Glomerular visceral epithelial cell (primary cell): ENCODE results near the gene SLC9A7.

Experiments used
- DNase-seq: peaks from one replicate; pipeline ENCODE4 v3.0.0-alpha.2; 2016; ENCODE audit errors: extremely low spot score

SLC9A7 gene

DNA sequence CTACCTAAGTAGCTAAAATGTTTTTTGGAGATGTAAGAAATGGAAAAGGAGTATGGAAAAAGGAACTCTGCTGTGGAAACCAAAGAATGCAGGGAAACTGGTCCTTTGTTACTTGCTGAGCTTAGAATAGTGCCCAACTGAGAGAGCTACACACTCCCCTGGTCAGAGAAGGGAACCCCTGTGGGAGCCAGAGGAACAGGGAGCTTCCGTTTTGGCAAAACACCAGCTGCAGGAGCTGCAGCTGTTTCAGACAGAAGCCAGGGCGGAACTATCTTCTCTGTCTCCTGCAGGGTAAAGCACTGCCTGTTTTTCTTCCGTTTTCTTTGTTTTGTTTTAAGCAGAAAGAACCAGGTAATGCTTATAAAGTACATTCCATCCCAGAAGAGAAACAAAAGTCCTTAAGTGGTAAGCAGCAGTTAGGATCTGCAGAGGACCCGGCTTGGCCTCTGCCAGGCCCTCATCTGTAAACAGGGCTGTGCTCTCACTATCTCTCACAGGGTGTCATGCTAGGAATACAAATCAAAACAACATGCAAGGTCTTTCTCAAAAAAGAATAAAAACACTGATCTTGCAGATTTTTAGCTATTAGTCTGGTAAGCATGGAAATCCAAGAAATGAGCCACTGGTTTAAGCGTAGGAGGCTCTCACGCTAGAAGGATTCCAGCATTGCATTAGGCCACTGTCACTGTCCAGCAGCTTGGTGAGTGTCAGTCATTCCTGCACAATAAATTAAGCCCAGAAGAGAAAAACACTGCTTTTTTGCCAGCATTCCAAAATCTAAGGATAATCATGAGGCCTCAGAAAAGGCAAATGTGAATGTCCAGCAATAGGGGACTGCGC is 109.3 kb downstream of the SLC9A7 start:
- no peak for DNase-seq

DNA sequence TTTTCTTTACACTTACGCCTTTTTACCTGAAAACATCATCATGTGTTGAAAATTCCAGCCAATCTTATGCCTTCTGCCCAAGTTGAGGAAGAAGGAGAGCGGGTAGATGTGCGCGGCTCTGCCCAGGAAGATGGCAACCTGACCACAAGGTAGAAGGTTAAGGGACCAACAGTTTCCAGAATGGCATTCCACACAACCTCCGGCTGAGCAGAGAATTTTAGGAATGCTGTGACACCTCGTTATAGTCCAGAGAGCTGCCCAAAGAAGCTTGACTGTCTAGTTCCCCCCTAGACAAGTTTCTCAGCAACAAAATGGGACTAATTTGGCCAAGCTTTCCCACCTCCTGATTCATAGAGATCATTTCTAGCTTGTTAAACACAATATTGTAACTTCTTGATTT is 110.3 kb downstream of the SLC9A7 start:
- peak; percentile 31 for DNase-seq

DNA sequence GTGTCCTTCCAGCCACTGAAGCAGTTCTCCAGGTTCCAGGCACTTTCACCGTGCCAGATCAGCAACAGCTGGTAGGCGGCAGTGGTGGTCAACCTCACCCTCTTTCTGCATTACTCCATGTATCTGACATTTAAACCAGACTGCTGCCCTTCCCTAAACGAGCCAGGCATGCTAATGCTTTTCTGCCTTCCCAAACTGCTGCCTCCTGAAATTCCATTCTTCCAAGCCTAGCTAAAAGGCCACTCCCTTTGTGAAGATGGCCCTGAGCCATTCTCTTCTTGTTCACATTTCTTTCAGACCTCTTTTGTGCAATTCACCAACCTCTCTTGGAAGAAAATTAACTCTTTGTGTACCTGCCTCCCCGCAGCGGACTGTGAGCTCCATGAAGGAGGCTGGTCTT is 111.7 kb downstream of the SLC9A7 start:
- DNase-seq: no peak

GRCh38 chrX:46645614-46646013 is 113.3 kb downstream of the SLC9A7 start:
- no peak for DNase-seq

DNA sequence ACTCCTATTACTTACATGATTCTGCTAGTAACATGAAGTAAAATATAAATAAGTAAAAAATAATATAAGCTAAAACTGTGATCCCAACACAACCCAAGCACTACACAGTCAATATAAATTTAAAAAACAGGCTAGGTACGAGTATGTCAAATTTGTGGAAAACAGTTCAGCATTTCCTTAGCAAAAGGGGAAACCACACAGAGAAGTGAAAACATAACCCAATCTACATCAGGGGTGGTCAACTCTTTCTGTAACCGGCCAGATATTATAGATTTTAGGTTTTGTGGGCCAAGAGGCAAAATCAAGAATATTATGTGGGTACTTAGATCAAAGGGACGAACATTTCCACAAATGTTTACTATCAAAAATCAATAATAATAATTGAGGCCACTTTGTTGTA is 115.3 kb downstream of the SLC9A7 start:
- no peak for DNase-seq

DNA sequence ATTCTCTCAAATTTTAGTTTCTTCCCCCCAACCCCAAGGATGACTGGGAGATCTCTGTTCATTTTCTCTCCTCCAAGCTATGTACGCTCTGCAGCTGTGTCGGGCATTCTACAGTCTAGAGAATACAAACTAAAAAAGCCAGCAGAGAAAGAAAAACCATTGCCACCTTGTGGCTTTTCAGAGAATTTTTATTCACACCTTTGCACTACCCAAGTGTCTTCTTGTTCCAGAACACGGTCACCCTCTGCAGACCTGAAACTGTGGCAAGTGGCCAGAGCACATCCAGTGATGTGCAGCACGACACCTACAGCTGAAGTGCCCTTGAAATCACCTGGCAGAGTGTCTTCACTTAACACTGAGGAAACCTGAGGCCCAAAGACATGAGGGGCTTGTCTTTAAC is 116.8 kb downstream of the SLC9A7 start:
- DNase-seq: peak; percentile 6

- DNase-seq: peak; percentile 41
Observed at GRCh38 chrX:46637938-46638337, 121.0 kb downstream of the SLC9A7 start.

DNA sequence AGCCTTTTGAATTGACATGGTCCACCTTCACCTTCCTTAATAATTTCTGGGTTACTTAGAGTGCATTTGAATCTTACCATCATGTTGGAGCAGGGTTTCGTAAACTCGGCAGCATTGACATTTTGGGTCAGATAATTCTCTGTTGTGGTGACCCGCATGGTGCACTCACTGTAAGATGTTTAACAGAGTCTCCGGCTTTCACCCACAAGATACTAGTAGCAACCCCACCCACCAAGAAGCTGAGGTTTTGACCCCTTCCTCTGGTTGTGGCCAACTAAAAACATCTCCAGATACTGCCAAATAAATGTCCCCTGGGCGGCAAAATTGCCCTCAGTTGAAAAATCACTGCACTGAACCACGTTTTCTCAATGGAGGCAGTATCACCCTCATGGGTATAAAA is 122.7 kb downstream of the SLC9A7 start:
- no peak for DNase-seq

DNA sequence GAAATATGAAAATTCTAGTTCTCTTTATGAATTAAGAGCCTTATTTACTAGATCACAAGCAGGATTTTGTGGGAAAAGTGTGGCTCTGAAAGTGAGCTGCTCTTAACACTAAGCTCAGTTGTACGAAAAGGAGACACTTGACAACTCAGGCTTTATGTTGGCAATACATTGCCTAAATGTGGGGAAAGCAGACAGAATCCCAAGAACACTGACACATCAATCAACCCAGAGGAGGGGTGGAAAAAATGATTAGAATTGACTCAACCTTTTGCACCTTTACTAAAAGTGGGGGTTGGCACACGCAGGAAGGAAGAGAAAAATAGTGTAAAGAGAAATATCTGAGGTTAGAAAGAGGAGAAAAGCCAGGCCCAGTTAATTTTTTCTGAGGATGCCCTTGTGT is 123.7 kb downstream of the SLC9A7 start:
- DNase-seq: no peak

GRCh38 chrX:46634577-46634976 is 124.3 kb downstream of the SLC9A7 start:
- no peak for DNase-seq

DNA sequence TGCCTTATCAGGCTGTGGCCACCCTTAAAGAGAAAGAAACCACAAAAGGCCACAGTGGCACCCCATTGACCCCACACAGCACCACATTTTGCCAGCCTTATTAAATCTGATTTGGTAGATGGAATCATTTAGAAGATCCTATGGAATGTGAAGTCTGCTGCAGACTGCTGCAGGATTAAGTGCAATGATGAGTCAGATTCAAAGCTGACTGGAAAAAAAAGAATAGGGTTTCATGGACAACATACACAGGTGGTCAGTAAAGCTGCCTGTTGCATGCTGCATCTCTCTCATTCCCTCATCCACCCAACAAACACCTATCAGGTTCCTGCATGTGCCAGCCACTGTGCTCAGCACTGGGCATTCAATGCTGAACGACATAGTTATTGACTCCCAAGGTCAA is 128.8 kb downstream of the SLC9A7 start:
- no peak for DNase-seq

DNA sequence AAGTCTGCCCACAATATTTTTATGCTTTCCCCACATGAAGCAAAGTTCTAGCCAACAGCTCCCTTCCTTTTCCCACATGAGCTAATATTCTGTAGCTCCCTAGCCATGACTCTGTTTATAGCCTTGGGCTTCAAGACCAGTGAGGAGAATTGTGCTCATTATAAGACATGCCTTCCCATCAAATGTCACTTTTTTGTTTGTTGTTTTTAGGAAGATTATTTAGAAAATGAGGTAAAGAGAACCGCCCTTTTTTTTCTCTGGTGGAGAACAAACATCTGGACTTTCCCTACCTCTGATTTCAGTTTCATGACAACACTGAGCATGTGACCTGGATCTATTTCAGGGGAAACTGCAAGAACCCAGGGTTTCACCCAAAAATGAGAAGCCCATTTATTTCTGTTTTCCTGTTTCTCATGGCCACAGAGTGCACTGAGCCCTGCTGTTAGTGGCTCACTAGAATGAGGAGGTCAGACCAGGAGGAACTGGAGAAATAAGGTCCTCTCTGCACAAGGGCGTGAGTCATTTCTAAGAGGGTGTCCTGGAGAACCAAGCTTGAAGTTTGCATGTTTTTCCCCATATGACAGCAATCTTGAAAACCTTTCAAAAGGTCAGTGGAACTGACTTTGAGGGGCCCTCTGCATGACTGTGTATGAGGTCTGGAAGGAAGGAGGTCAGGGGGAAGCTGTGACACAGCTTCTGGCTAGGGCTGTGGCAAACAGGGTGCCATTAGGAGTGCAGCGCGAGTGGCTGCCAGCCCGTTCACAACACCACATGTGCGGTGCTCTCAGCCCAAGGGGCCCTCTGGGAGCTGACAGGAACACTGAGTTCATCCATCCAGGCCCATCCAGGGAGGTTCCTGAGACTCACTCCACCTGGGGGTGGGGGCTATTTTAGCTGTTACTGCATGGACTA is 130.2 kb downstream of the SLC9A7 start:
- DNase-seq: no peak

DNA sequence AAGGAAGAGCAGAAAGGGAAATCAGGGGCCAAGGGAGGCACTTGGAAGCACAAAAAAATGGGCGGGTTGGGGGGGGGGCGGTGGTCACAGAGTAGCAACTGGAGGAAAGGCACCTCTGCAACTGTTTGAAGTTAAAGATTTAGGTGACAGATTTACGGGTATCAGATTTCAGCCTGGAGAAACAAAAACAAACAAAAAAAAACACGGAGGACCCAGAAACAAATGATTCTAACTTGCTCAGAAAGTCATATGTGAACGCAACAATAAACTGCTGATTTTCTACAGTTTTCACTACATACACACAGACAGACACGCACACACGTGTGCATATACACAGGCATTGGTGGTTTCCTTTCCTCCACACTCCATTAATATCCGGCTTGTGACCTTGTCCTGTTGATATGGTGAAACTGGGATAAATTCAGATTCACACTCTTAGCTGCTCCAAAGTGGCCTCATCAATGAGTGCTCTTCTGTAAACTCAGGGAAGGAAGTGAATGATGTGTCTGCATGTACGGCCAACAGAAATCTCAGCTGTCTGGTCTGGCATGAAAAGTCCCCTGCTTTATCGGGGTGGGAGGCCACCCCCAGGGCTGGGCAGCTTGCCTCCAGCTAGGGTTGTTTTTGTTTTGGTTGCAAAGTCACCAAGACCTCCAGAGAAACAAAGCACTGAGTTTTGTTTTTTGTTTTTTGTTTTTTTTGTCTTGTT is 131.1 kb downstream of the SLC9A7 start:
- DNase-seq: no peak

GRCh38 chrX:46627062-46627461 is 131.9 kb downstream of the SLC9A7 start:
- DNase-seq: no peak

- DNase-seq: no peak
Observed at GRCh38 chrX:46626566-46626965, 132.4 kb downstream of the SLC9A7 start.

DNA sequence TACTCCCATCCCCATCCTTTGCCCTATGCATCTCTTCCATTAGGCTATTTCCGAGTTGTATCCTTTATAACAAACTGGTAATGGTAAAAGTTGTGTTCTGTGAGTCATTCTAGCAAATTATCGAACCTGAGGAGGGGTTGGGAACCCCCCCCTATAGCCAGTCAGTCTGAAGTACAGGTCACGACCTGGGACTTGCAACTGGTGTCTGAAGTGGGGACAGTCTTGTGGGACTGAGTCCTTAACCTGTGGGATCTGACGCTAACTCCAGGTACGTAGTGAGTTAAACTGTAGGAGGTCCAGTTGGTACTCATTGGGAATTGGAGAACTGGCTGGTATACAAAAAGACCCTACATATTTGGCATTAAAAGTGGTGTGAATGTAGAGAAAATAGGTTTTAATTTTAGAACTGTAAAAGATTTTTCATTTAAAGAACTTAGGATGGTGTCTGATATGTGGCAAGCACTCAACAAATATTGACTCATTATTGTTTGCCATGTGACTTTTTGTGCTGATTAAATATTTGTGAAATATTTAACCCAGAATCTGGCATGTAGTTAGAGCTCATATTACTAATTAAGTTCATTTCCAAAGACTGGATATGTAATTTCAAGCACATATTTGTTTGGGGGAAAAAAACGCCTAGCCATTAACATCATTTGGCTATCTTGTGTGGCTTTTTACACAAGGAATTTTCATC is 134.7 kb downstream of the SLC9A7 start:
- no peak for DNase-seq

DNA sequence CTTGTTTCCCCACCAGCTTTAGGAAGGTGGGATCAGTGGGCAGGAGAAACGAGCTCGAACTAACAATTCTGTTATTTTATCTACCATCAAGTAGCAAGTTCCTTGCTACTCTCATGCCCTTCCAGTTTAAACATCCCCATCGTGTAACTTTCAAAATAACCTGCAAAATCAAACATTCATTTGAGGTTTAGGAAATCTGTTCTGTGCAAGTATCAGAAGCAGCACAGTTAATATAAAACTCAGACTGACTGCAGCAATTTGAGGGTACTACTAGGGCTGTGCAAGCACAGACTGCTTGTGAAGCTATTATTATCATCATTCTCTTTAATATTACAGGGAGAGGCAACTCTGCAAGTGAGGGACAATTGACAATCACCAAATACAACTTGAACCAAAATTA is 137.3 kb downstream of the SLC9A7 start:
- no peak for DNase-seq

DNA sequence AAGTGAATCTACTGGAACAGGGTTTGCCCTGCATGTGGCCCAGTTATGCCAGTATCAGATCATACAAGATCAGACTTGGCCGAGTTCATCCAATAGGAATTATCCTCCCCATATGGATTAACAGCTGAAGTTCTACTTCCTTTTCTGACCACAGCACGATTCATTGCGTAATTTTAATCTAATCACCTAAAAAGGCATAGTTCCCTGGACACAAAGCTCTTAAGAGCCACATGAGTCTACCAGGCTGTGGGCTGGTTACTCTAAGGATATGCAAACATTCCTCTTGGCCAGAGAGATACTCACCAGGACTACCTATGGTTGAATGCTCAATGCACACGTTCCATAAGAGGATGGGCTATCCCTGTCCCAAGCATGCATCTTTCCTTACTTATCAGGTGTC is 138.4 kb downstream of the SLC9A7 start:
- DNase-seq: no peak

DNA sequence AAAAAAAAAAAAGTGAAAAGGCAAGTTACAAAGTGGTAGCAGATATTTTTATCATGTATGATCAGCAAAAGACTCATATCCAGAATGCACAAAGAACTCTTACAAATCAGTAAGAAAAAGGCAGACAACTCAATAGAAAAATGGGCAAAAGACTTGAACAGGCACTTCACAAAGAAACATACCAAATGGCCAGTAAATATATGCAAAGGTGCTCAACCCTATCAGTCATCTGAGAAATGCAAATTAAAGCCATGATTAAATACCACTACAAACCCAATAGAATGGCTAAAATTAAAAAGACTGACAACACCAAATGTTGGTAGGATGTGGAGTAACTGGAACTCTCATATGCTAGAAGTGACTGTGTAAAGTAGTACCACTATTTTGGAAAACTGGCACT is 140.0 kb downstream of the SLC9A7 start:
- no peak for DNase-seq

DNA sequence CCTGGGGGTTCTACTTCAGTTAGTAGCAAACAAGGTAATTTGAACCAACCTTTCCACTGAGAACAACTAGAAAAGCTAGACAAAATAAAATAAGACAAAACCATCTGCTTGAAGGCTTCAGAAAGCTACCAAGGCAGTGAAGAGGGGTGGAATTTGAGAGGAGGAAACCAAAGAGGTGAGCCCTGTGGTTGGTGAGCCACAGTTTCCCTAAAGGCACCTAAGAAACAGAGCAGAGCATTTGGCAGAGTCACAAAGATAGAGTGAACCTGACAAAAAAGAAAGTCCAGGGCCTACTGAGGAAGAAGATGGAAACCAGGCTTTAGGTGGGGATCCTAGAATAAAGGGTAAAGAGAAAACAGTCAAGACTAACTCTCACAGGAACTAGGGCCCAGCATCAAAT is 141.0 kb downstream of the SLC9A7 start:
- DNase-seq: no peak

DNA sequence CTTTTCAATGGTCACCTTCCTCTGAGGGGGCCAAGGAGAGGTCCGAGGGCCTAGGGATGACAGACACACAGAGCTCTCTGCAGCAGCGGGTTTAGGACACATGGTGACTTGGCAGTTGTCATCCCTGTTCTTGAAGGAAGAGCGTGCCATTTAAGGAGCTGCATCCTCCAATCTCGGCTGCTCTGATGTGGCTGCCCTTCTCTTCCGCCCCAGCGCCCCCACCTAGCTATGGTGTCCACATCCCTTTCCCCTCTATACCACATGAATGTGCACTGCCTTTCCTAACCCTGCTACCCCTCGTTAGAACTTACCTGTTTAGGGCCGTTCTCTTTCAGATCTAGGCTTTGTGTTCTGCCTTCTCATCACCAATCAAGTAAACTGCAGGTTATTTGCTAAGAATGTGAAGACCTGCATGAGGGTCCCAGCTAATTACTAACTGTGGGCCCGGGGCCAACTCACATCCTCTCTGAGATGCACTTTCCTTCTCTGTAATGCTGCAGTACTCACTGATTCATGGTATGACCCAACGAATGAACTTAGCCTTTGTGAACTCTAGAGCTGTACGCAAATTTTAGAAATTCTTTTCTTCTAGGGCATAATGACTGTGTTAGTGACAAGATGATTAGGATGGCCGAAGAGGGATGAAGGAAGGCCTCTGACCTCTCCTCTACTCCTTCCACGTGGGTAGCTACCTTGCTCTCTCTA is 147.1 kb downstream of the SLC9A7 start:
- DNase-seq: no peak
